ENCODE results near the gene KLK11. TPM values are rescaled to one million over a fixed set of nuclear protein-coding genes. Genes with fewer than 3 reads are reported as not detected.

Gene KLK11
- total and polyA plus RNA-seq, 2 of the 8 experiments (the other 6 are each of a cell fraction or from before 2014, with no cell fraction given): 0.45 TPM; not detected in 1

- no peak overlapping the region for H2BK5ac ChIP-seq (ENCODE audit: low read depth, low read length)
- 86% methylated on average over 17 of the region's 19 CpGs; no CpG with 5 or more reads in 1 of the 2 experiments for WGBS, 2 experiments (ENCODE audit: extremely low coverage in 1 of 2, insufficient coverage in 1 of 2, insufficient read length in 1 of 2, insufficient replicate concordance in 2 of 2, low coverage in 1 of 2, low lambda C conversion rate in 2 of 2, missing lambda C conversion rate in 1 of 2)
- H3K79me2 ChIP-seq (ENCODE audit: control insufficient read depth in 1 of 2, insufficient read depth in 2 of 2, low read length in 2 of 2): no peaks in the 10 kb centered on the region
- H3K9me3 ChIP-seq (ENCODE audit: insufficient read depth in 2 of 2, low read depth in 1 of 2, low read length in 1 of 2): no peaks in the 10 kb centered on the region
- ChIA-PET POLR2A (ENCODE audit: partially characterized antibody) (no interaction called here), CTCF (ENCODE audit: partially characterized antibody) (no interaction called here)
- no peak for FAIRE-seq
- H3K56ac ChIP-seq (replicated peaks; ENCODE audit: insufficient read length, low read depth, low read length): no peak overlapping the region
- no peak overlapping the region for H3K27ac ChIP-seq (ENCODE audit: low read depth, low read length)
- DNase-seq (ENCODE audit: low read depth in 1 of 2, low spot score in 2 of 2): no peak
- H2AFZ ChIP-seq (ENCODE audit: low read length): no peak overlapping the region
- H3K23ac ChIP-seq (ENCODE audit: insufficient read length): no peak overlapping the region
- no peaks in the 10 kb centered on the region for H3K79me1 ChIP-seq (ENCODE audit: low read depth, low read length)
- no peak overlapping the region for H2BK20ac ChIP-seq (ENCODE audit: low read length)
- no peaks in the 10 kb centered on the region for H3K27me3 ChIP-seq (replicated peaks in 1 of 4; ENCODE audit: control insufficient read depth in 3 of 4, extremely low read depth in 1 of 4, insufficient read depth in 3 of 4, low read length in 3 of 4)
- H2BK120ac ChIP-seq (replicated peaks; ENCODE audit: low read depth, low read length): no peak overlapping the region
- no peak overlapping the region for H4K8ac ChIP-seq (ENCODE audit: extremely low read depth, insufficient read depth, low read length)
- H2AK5ac ChIP-seq (ENCODE audit: low read depth, low read length): no peak overlapping the region
- H2BK15ac ChIP-seq (ENCODE audit: low read length): no peak overlapping the region
- no peak overlapping the region; a peak in 1 of 7 replicates for H3K9ac ChIP-seq (replicated peaks in 1 of 4; ENCODE audit: extremely low read depth in 1 of 4, low read depth in 3 of 4, low read length in 3 of 4)
- no peaks in the 10 kb centered on the region for H3K36me3 ChIP-seq (ENCODE audit: control insufficient read depth in 2 of 4, insufficient read depth in 4 of 4, low read length in 3 of 4)
- H3K23me2 ChIP-seq (ENCODE audit: low read depth, low read length): no peaks in the 10 kb centered on the region
- H2BK12ac ChIP-seq (ENCODE audit: low read depth, low read length): no peak overlapping the region
- no peak overlapping the region for H3K4me2 ChIP-seq (ENCODE audit: insufficient read depth in 1 of 2, low read depth in 2 of 2, low read length in 2 of 2)
- no peak overlapping the region; the same call in 1 of the 2 replicates for H3K18ac ChIP-seq (ENCODE audit: extremely low read depth, low read length)
- no peaks in the 10 kb centered on the region for H3K4me1 ChIP-seq (replicated peaks in 1 of 4; ENCODE audit: control insufficient read depth in 3 of 4, insufficient read depth in 4 of 4, low read length in 3 of 4)
- H3K4ac ChIP-seq (replicated peaks; ENCODE audit: insufficient read length, low read depth, low read length): no peak overlapping the region
- H3K4me3 ChIP-seq (ENCODE audit: extremely low read depth in 1 of 4, insufficient read depth in 2 of 4, low read depth in 3 of 4, low read length in 4 of 4): no peak overlapping the region
- H4K20me1 ChIP-seq (replicated peaks in 1 of 2; ENCODE audit: control insufficient read depth in 1 of 2, insufficient read depth in 2 of 2, low read length in 2 of 2): no peaks in the 10 kb centered on the region
- peak overlapping the region; percentile 54 for H4K91ac ChIP-seq (replicated peaks; ENCODE audit: insufficient read length, low read length)
- H4K5ac ChIP-seq (ENCODE audit: insufficient read length, low read depth, low read length): no peak overlapping the region
- no peak overlapping the region for H3K14ac ChIP-seq (ENCODE audit: insufficient read length)
- TF ChIP-seq KDM1A (IDR thresholded peaks at IDR 0.05; ENCODE audit: borderline replicate concordance, low read length) (no peak), CHD1 (IDR thresholded peaks at IDR 0.05; ENCODE audit: low read depth, low read length) (no peak), POLR2A (IDR thresholded peaks at IDR 0.05; ENCODE audit: control extremely low read depth in 1 of 2, low read depth in 2 of 2, low read length in 2 of 2) (no peak), GTF2F1 (IDR thresholded peaks at IDR 0.05; ENCODE audit: borderline replicate concordance, low read depth, low read length) (no peak), RFX5 (IDR thresholded peaks at IDR 0.05; ENCODE audit: borderline replicate concordance, low read depth, low read length) (no peak), SIRT6 (IDR thresholded peaks at IDR 0.05; ENCODE audit: low read length) (no peak), HDAC6 (IDR thresholded peaks at IDR 0.05; ENCODE audit: low read depth, low read length) (no peak), TBP (IDR thresholded peaks at IDR 0.05; ENCODE audit: low read depth, low read length) (no peak), RAD21 (IDR thresholded peaks at IDR 0.05 in 1 of 2, conservative IDR thresholded peaks at IDR 0.05 in 1 of 2; ENCODE audit: low read depth in 2 of 2, low read length in 2 of 2) (no peak), RNF2 (IDR thresholded peaks at IDR 0.05; ENCODE audit: borderline replicate concordance, low read depth, low read length, missing control alignments, poor library complexity, severe bottlenecking) (no peak), CEBPB (IDR thresholded peaks at IDR 0.05; ENCODE audit: low read depth, low read length) (no peak), MAX (IDR thresholded peaks at IDR 0.05) (no peak), NRF1 (IDR thresholded peaks at IDR 0.05; ENCODE audit: low read depth, low read length) (no peak)
Measured at GRCh38 chr19:51009061-51009891, 17.1 kb downstream of the KLK11 start.

Data from H1 (cell line).